HG02588 (cell line): ENCODE measurements around the gene PSME3.
A peak's percentile ranks its signal among the peaks of the same experiment; 100 is the strongest.

Experiments used
- ATAC-seq: cut with Tn5 transposase; IDR thresholded peaks from one replicate; pipeline ENCODE4 v1.9.1; 2021; ENCODE audit warnings: mild to moderate bottlenecking, moderate library complexity; ENCODE audit not compliant: unreplicated experiment

PSME3 gene, protein sequence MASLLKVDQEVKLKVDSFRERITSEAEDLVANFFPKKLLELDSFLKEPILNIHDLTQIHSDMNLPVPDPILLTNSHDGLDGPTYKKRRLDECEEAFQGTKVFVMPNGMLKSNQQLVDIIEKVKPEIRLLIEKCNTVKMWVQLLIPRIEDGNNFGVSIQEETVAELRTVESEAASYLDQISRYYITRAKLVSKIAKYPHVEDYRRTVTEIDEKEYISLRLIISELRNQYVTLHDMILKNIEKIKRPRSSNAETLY

DNA sequence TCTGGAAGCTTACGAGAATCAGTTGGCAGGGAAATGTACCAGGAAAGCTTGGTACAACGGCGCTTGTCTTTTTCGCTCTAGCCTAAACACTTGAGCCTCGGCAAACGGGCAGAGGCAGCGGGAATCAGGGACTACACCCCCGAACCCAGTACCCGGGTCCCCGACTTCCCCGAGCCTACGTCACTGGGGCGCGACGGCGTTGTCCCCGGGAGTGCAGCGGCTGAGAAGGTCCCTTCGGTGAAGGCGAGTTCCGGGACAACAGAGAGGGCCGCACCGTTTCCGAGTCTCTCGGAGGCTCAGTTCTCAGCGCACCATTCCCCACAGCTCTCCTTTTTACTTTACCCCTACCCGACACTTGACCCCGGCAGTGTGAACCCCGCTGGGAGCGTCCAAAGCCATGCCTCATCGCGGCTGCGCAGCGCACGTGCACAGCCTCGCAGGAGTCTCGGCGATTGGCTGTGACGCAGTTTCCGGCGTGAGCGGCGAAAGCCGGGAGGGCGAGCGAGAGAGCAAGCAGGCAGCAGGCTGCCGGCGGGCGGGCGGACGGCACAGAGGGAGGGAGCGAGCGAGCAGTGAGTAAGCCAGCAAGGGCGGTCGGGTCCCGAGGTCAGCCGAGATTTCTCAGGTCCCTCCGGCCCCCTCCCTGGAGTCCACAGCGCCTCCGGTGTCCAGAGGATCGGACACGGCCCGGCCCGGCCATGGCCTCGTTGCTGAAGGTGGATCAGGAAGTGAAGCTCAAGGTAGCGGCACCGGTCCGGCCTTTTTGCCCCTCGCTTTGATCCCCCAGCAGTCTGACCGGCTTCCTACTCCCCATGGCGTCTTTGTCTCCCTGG, at the start of gene PSME3:
Gene PSME3, plus strand, starts transcription at position 464 of the 833 bp plus-strand sequence. Its CDS starts 235 bp downstream, at position 699.
- peak; percentile 77 for ATAC-seq

GRCh38 chr17:42783791-42784138, 49.4 kb upstream of the PSME3 start:
- ATAC-seq: no peak

- ATAC-seq: no peak
Measured at GRCh38 chr17:42784409-42784808, 48.8 kb upstream of the PSME3 start.

DNA sequence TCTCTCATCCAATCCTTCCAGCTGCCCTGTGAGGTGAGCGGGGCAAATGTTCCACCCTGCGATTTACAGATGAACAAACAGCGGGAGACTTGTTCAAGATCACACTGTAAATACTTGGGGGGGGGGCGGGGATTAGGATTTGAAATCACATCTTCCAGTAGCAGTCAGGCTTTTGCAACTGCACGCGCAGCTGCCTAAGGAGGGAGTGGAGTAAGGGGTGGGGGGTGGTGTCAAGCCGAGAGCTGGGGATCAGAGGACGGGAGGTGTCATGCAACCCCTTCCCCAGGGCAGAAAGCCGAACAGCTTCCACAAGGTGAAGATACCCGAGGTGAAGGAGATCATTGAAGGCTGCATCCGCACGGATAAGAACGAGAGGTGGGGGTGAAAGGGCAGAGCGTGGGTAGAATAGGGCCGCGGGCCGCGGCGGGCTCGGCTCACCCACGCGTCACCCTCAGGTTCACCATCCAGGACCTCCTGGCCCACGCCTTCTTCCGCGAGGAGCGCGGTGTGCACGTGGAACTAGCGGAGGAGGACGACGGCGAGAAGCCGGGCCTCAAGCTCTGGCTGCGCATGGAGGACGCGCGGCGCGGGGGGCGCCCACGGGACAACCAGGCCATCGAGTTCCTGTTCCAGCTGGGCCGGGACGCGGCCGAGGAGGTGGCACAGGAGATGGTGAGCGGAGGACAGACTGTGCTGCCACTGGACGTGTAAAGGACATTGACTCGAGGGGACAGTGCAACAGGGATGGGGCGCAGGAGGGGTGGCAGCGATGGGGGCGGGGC, 48.2 kb upstream of the PSME3 start:
- ATAC-seq: no peak

GRCh38 chr17:42787266-42787665, 45.9 kb upstream of the PSME3 start:
- no peak for ATAC-seq

GRCh38 chr17:42791948-42792347, 41.2 kb upstream of the PSME3 start:
- no peak for ATAC-seq

DNA sequence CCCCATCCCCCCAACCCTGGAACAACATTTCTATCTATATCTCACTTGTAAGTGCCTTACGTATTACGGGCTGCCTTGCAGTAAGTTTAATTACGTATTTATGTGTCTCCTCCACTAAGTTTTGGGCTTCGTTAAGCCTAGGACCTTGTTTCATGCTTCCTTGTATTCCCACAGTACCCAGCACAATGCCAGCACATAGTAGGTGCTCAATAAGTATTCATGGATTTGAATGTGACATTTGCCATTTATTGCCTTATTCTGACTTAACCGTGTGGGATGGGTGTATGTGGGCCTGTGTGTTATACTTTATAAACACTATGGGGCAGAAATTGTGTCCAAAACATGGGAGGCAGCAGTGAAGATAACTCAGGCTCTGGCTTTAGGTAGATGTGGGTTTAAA, 40.7 kb upstream of the PSME3 start:
- ATAC-seq: no peak

DNA sequence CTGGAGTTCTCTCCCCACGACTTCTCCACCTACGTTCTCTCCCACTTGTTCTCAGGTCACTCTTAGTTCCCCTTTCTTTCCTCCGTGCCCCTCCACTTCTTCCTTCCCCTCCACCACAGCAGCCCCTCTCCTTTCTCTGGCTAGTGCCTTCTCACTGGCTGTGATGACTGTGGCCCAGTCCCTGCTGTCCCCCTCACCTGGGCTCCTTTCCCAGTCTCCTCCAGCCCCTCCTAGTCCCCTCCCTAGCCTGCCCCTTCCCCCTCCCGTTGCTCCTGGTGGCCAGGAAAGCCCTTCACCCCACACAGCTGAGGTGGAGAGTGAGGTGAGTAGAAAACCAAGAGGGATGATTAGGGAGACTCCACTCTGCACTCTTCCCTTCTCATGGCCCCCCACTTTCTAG, 38.1 kb upstream of the PSME3 start:
- no peak for ATAC-seq

DNA sequence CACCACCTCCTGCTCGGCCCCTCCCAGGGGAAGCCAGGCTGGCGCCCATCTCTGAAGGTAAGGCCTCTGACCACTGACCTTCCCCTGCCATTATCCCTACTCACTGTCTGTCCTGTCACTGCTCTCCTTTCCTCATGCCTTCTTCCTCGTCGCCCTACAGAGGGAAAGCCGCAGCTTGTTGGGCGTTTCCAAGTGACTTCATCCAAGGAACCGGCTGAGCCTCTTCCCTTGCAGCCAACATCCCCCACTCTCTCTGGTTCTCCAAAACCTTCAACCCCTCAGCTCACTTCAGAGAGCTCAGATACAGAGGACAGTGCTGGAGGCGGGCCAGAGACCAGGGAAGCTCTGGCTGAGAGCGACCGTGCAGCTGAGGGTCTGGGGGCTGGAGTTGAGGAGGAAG, 37.7 kb upstream of the PSME3 start:
- ATAC-seq: no peak

DNA sequence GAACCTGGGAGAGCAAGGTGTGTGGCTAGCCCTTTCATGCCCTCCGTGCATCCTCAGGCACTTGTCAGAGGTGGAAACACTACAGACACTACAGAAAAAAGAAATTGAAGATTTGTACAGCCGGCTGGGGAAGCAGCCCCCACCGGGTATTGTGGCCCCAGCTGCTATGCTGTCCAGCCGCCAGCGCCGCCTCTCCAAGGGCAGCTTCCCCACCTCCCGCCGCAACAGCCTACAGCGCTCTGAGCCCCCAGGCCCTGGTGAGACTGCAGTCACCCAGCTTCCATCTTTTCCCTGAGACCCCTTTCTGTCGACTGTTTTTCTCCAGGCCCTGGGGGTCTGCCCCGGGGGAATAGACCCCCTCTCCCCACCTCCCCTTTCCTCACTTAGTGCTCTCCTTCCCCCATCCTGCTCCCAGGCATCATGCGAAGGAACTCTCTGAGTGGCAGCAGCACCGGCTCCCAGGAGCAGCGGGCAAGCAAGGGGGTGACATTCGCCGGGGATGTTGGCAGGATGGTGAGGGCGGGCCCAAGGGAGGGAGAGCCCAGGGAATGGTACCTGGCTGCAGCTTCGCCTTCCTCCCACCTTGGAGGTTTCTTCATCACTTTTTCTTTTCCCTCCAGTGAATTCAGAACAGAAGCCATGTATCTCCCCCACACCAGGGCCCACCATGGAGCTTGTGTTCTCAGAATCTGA, 37.0 kb upstream of the PSME3 start:
- ATAC-seq: no peak

DNA sequence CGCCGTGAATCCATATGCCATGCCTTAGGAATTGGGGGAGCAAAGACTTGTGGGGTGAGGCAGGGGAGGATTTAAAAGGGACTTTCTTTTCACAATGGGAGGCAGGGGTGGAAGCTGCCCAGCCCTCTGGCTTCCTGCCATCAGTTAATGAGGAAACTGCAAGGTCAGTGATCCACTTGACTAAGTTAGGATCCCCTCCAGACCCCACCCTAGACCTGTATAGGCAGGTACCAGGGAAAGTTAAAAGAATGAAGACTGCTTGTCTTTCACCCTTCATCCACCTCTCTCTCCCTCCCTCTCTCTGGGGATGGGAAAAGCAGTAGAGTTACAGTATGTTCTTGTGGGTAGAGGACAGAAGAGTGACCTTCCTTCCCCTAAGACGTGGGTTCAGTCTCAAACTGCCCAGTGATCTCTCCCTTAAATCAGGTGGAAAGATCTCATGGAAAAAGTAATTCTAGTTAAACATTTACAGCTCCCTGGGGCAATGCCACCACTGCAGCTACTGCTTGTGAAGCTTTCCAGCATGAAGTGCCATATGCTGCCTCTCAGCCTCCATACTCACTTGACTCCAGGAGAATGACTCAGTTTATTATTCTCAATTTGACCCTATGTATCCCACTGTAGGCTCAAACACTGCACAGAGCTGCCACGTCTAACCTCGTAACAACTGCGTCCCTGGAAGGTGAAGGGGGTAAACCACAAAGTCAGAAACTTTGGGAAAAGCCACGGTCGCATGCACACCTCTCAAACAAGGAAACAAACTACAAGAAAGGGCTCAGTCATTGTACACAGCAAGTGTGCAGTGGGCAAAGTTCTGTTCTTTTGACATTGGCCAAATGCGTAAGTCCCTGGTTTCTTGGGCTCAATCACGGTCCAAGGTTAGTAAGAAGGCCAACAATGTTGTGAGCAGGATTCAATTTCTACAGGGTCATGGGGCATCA, 35.9 kb upstream of the PSME3 start:
- ATAC-seq: no peak

DNA sequence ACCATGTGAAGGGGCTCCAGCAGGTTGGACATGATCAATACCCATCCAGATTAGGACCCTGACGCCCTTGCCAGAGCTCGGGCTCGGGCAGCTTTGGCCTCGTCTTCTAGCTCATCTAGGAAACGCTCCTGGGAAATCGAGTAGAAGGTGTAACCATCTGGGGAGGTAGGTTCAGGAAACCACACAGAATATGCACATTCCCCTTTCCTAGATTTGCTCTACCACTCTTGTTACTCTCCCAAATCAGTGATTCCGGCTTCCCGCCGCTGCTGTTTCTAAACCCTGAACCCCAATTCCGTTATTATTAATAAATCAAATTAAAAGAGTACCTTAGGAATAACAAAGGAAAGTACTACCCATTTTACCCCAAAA, 35.2 kb upstream of the PSME3 start:
- ATAC-seq: no peak

DNA sequence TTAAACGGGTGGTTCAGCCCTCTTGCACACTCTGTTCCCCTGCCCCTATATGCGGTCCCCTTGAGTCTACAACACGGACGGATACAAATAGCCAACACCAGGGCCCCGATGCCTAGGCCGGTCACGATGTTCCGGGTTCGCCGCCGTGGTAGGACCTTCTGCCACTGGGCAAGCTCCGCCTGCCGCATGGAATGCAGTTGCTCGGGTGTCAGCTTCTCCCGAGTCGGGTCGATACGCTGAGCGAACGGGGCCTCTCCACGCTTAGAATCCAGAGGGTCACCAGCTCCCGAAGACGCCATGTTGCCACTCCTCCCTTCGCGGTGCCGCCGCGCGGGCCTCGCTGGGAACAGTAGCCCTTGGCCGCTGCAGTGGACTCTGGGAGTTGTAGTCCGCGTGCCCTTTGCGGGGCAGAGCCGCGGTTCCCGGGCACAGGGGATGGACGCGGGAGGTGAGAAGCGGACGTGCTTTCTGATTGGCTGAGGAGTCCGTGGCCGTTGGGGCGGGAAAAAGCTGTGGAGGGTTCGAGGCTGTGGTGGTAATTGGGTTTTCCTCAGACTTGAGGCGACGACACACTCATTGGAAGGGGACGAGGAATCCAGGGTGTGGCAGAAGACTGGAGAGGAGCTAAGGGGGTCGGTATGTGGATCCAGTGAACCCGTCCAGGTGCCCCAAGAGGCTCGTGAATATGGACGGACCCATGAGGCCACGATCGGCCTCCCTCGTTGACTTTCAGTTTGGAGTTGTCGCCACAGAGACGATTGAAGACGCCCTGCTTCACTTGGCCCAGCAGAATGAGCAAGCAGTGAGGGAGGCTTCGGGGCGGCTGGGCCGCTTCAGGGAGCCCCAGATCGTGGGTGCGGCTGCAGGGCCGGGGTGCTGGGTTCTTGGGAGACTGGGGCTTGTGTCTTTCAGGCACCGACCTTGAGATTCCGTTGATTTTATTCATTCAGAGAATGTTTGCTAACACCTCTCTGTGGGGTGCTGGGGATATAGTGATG, 34.5 kb upstream of the PSME3 start, which contains the start of the genes CNTD1 and COA3:
Gene CNTD1, plus strand, starts transcription at position 479 of the 998 bp plus-strand sequence. Its CDS starts 207 bp downstream, at position 686.
Gene COA3, minus strand, starts transcription at position 322 of the 998 bp plus-strand sequence. Its CDS starts 23 bp downstream, at position 299.
- ATAC-seq: peak; percentile 76

- ATAC-seq: no peak
Measured at GRCh38 chr17:42803074-42803883, 29.9 kb upstream of the PSME3 start.

GRCh38 chr17:42804918-42805367, 28.3 kb upstream of the PSME3 start:
- no peak for ATAC-seq

GRCh38 chr17:42806249-42806648, 26.9 kb upstream of the PSME3 start:
- ATAC-seq: no peak

GRCh38 chr17:42809250-42809649, 23.9 kb upstream of the PSME3 start:
- ATAC-seq: no peak
